NCI-H345 (cell line): ENCODE results near the gene GP1BB.

Experiments
- DNase-seq: peaks from one replicate; lab custom pipeline; 2025; lab: John Stamatoyannopoulos, UW

Gene GP1BB

GRCh38 chr22:19742160-19743066 is 19.1 kb downstream of the GP1BB start:
- DNase-seq = no peak

GRCh38 chr22:19743081-19743480 is 19.7 kb downstream of the GP1BB start:
- DNase-seq = no peak

GRCh38 chr22:19743651-19744050 is 20.3 kb downstream of the GP1BB start:
- DNase-seq = no peak

- no peak for DNase-seq
These were observed 21.1 kb downstream of the GP1BB start for GRCh38 chr22:19744350-19745006.

GRCh38 chr22:19745155-19746101 is 22.1 kb downstream of the GP1BB start:
- DNase-seq = no peak

GRCh38 chr22:19746726-19747125 is 23.4 kb downstream of the GP1BB start:
- DNase-seq = no peak

GRCh38 chr22:19747551-19747950 is 24.2 kb downstream of the GP1BB start:
- no peak for DNase-seq

GRCh38 chr22:19748139-19748538 is 24.8 kb downstream of the GP1BB start:
- no peak for DNase-seq

- DNase-seq = no peak
These were observed 25.8 kb downstream of the GP1BB start for GRCh38 chr22:19748991-19749664.

GRCh38 chr22:19749876-19750275 is 26.5 kb downstream of the GP1BB start:
- no peak for DNase-seq

GRCh38 chr22:19750507-19751490 is 27.5 kb downstream of the GP1BB start:
- DNase-seq = no peak

GRCh38 chr22:19751497-19752245 is 28.3 kb downstream of the GP1BB start:
- DNase-seq = no peak

GRCh38 chr22:19753090-19753842 is 29.9 kb downstream of the GP1BB start:
- no peak for DNase-seq

- no peak for DNase-seq
These were observed 30.8 kb downstream of the GP1BB start for GRCh38 chr22:19753996-19754700.

- no peak for DNase-seq
These were observed 31.4 kb downstream of the GP1BB start for GRCh38 chr22:19754701-19755144.

GRCh38 chr22:19755145-19755710 is 31.9 kb downstream of the GP1BB start:
- DNase-seq = no peak

GRCh38 chr22:19755722-19756287 is 32.5 kb downstream of the GP1BB start:
- no peak for DNase-seq
